Neural progenitor cell (in vitro differentiated cells): ENCODE data around the gene MMP14.

ENCODE experiments used
- CTCF ChIP-seq: fragments of 200-600 bp; sonication (generic); IDR thresholded peaks from 2 replicates; pipeline ENCODE4 v1.5.1; 2017; ENCODE audit warnings: antibody characterized with exemption, mild to moderate bottlenecking
- EZH2 ChIP-seq: fragments of 200-600 bp; sonication (generic); IDR thresholded peaks from 2 replicates; pipeline ENCODE4 v1.6.1; 2017; ENCODE audit warnings: antibody characterized with exemption, mild to moderate bottlenecking, moderate library complexity
- EZH2phosphoT487 ChIP-seq: fragments of 200-600 bp; sonication (generic); IDR thresholded peaks from 2 replicates; pipeline ENCODE4 v1.6.1; 2017; ENCODE audit warnings: antibody characterized with exemption

DNA sequence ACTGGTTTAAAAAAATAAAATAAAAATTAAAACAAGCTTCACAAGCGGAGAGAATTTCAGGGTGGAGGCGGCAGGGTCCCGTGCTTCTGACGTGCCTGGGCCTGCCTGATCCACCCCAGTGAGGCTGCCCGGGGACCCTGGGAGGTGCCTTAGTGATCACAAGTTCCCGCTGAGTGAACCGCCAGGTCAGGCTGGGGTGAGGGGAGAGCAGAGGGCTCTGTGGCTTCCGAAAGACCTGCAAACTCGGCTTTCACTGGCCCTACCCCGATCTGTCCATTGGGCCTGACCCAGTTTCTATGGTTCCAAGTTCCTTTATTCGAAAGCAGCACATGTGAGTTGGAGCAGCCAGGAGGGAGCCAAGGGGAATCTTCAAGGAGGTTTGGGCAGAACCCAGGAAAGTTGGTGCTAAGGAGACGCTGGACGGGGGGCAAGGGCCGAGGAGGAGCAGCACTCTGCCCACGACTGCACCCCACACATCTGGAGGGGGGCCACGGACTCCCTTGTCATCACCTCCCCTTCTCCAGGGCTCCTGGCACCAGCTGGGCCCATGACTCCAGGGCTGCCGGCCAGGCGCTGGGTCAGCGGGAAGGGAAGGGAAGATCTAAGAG, 12.9 kb downstream of the MMP14 start:
- no peak for TF ChIP-seq EZH2
- no peak for TF ChIP-seq CTCF
- no peak for TF ChIP-seq EZH2phosphoT487
